ENCODE data around the gene COA1. TPM values are rescaled to one million over a fixed set of nuclear protein-coding genes. Genes with fewer than 3 reads are reported as not detected.

COA1 gene
- polyA plus RNA-seq, 3 donors from 2014 or later = 48.2 to 99.7 (median 77.1) TPM

- Mint-ChIP-seq H3K36me3 (peaks cover 8 to 28% (median 25%) of the 10 kb centered on the region in 3 donors), H3K4me3 (peak overlapping the region; percentile 66 to 88 (median 77)), H3K9me3 (no peaks in the 10 kb centered on the region), H3K27ac (peak overlapping the region; percentile 77 to 100 (median 94)), H3K27me3 (ENCODE audit: low read depth in 3 of 3) (peaks cover 7 to 31% (median 29%) of the 10 kb centered on the region in 3 donors), H3K4me1 (peaks cover 0 to 99% of the 10 kb centered on the region in 2 donors)
- peak in 2 of 3 donors; percentile 36 to 40 for DNase-seq
Measured at GRCh38 chr7:43646603-43647338, 82.6 kb downstream of the COA1 start.

GRCh38 chr7:43645699-43646226 lies 83.6 kb downstream of the COA1 start:
- Mint-ChIP-seq H3K4me1 (peaks cover 0 to 97% of the 10 kb centered on the region in 2 donors), H3K27ac (peak overlapping the region; percentile 77 to 100 (median 94)), H3K27me3 (ENCODE audit: low read depth in 3 of 3) (peaks cover 7 to 27% (median 25%) of the 10 kb centered on the region in 3 donors), H3K4me3 (peak overlapping the region; percentile 66 to 88 (median 77)), H3K36me3 (peaks cover 8 to 30% (median 26%) of the 10 kb centered on the region in 3 donors), H3K9me3 (no peaks in the 10 kb centered on the region)
- no peak for DNase-seq

GRCh38 chr7:43643846-43644245 lies 85.5 kb downstream of the COA1 start:
- peaks cover 0 to 94% of the 10 kb centered on the region in 2 donors for H3K4me1 Mint-ChIP-seq
- peak overlapping the region; percentile 59 to 82 (median 69) for H3K4me3 Mint-ChIP-seq
- peaks cover 19 to 44% (median 32%) of the 10 kb centered on the region in 3 donors for H3K36me3 Mint-ChIP-seq
- H3K9me3 Mint-ChIP-seq = no peaks in the 10 kb centered on the region
- no peak for DNase-seq
- H3K27ac Mint-ChIP-seq = peak overlapping the region; percentile 83 to 96 (median 92)
- peaks cover 5 to 19% (median 15%) of the 10 kb centered on the region in 3 donors for H3K27me3 Mint-ChIP-seq (ENCODE audit: low read depth in 3 of 3)

GRCh38 chr7:43642897-43643630 lies 86.3 kb downstream of the COA1 start:
- peaks cover 19 to 46% (median 33%) of the 10 kb centered on the region in 3 donors for H3K36me3 Mint-ChIP-seq

GRCh38 chr7:43640679-43641078 lies 88.6 kb downstream of the COA1 start:
- Mint-ChIP-seq H3K36me3 (peaks cover 26 to 58% (median 31%) of the 10 kb centered on the region in 3 donors), H3K27ac (peak overlapping the region; percentile 66 to 90 (median 83)), H3K4me1 (peaks cover 0 to 92% of the 10 kb centered on the region in 2 donors), H3K4me3 (no peak overlapping the region), H3K9me3 (no peaks in the 10 kb centered on the region), H3K27me3 (ENCODE audit: low read depth in 3 of 3) (peaks cover 2 to 7% (median 6%) of the 10 kb centered on the region in 3 donors)
- DNase-seq = no peak

More at GRCh38 chr7:43642897-43643630, 86.3 kb downstream of the COA1 start:
- DNase-seq = peak; percentile 32 to 51 (median 46)
- Mint-ChIP-seq H3K27me3 (ENCODE audit: low read depth in 3 of 3) (peaks cover 2 to 15% (median 8%) of the 10 kb centered on the region in 3 donors), H3K27ac (peak overlapping the region; percentile 83 to 96 (median 92)), H3K9me3 (no peaks in the 10 kb centered on the region), H3K4me1 (peaks cover 0 to 93% of the 10 kb centered on the region in 2 donors), H3K4me3 (peak overlapping the region; percentile 59 to 82 (median 69))

GRCh38 chr7:43639858-43640491 lies 89.3 kb downstream of the COA1 start:
- Mint-ChIP-seq H3K4me3 (peak overlapping the region in 1 of 5 donors; percentile 26), H3K27me3 (ENCODE audit: low read depth in 3 of 3) (peaks cover 2 to 7% (median 3%) of the 10 kb centered on the region in 3 donors), H3K9me3 (no peaks in the 10 kb centered on the region), H3K36me3 (peaks cover 26 to 59% (median 30%) of the 10 kb centered on the region in 3 donors), H3K27ac (peak overlapping the region; percentile 66 to 90 (median 84)), H3K4me1 (peaks cover 0 to 92% of the 10 kb centered on the region in 2 donors)
- DNase-seq = no peak

GRCh38 chr7:43637114-43637806 lies 92.1 kb downstream of the COA1 start:
- peak overlapping the region; percentile 4 to 64 (median 33) for H3K4me3 Mint-ChIP-seq
- peaks cover 0 to 91% of the 10 kb centered on the region in 2 donors for H3K4me1 Mint-ChIP-seq
- DNase-seq = no peak
- peaks cover 0 to 2% (median 0%) of the 10 kb centered on the region in 3 donors for H3K27me3 Mint-ChIP-seq (ENCODE audit: low read depth in 3 of 3)
- peaks cover 15 to 57% (median 36%) of the 10 kb centered on the region in 3 donors for H3K36me3 Mint-ChIP-seq
- H3K9me3 Mint-ChIP-seq = no peaks in the 10 kb centered on the region
- H3K27ac Mint-ChIP-seq = peak overlapping the region; percentile 80 to 95 (median 90)

- H3K36me3 Mint-ChIP-seq = peaks cover 22 to 67% (median 43%) of the 10 kb centered on the region in 3 donors
- no peak overlapping the region for H3K4me3 Mint-ChIP-seq
- DNase-seq = no peak
- no peaks in the 10 kb centered on the region for H3K9me3 Mint-ChIP-seq
- H3K4me1 Mint-ChIP-seq = peaks cover 0 to 94% of the 10 kb centered on the region in 2 donors
- H3K27me3 Mint-ChIP-seq (ENCODE audit: low read depth in 3 of 3) = peaks cover 0 to 2% (median 0%) of the 10 kb centered on the region in 3 donors
- H3K27ac Mint-ChIP-seq = peak overlapping the region; percentile 80 to 95 (median 90)
Measured at GRCh38 chr7:43636093-43636492, 93.2 kb downstream of the COA1 start.

GRCh38 chr7:43634384-43634783 lies 94.9 kb downstream of the COA1 start:
- DNase-seq = no peak
- H3K36me3 Mint-ChIP-seq = peaks cover 23 to 61% (median 38%) of the 10 kb centered on the region in 3 donors
- no peaks in the 10 kb centered on the region for H3K9me3 Mint-ChIP-seq
- H3K27me3 Mint-ChIP-seq (ENCODE audit: low read depth in 3 of 3) = peaks cover 0 to 2% (median 0%) of the 10 kb centered on the region in 3 donors
- H3K27ac Mint-ChIP-seq = peak overlapping the region in 4 of 6 donors; percentile 91 to 96 (median 92)
- peaks cover 0 to 90% of the 10 kb centered on the region in 2 donors for H3K4me1 Mint-ChIP-seq
- H3K4me3 Mint-ChIP-seq = peak overlapping the region; percentile 5 to 69 (median 49)

GRCh38 chr7:43632746-43633145 lies 96.6 kb downstream of the COA1 start:
- Mint-ChIP-seq H3K9me3 (no peaks in the 10 kb centered on the region), H3K27ac (peak overlapping the region in 4 of 6 donors; percentile 91 to 96 (median 92)), H3K27me3 (ENCODE audit: low read depth in 3 of 3) (peaks cover 0 to 4% (median 2%) of the 10 kb centered on the region in 3 donors), H3K4me1 (peaks cover 0 to 92% of the 10 kb centered on the region in 2 donors), H3K4me3 (peak overlapping the region in 3 of 5 donors; percentile 63 to 75 (median 69)), H3K36me3 (peaks cover 23 to 67% (median 48%) of the 10 kb centered on the region in 3 donors)
- DNase-seq = no peak

- H3K4me1 Mint-ChIP-seq = peaks cover 0 to 92% of the 10 kb centered on the region in 2 donors
- peaks cover 32 to 67% (median 50%) of the 10 kb centered on the region in 3 donors for H3K36me3 Mint-ChIP-seq
- peaks cover 0 to 13% (median 2%) of the 10 kb centered on the region in 3 donors for H3K27me3 Mint-ChIP-seq (ENCODE audit: low read depth in 3 of 3)
- H3K9me3 Mint-ChIP-seq = no peaks in the 10 kb centered on the region
- H3K4me3 Mint-ChIP-seq = peak overlapping the region; percentile 44 to 75 (median 65)
- no peak for DNase-seq
- H3K27ac Mint-ChIP-seq = peak overlapping the region in 4 of 6 donors; percentile 91 to 96 (median 92)
Measured at GRCh38 chr7:43631559-43631958, 97.8 kb downstream of the COA1 start.

GRCh38 chr7:43630482-43630881 lies 98.8 kb downstream of the COA1 start:
- peaks cover 6 to 23% (median 9%) of the 10 kb centered on the region in 3 donors for H3K27me3 Mint-ChIP-seq (ENCODE audit: low read depth in 3 of 3)
- no peaks in the 10 kb centered on the region for H3K9me3 Mint-ChIP-seq
- no peak for DNase-seq
- H3K36me3 Mint-ChIP-seq = peaks cover 32 to 74% (median 54%) of the 10 kb centered on the region in 3 donors
- H3K4me3 Mint-ChIP-seq = peak overlapping the region; percentile 12 to 60 (median 48)
- H3K27ac Mint-ChIP-seq = peak overlapping the region in 4 of 6 donors; percentile 91 to 96 (median 92)
- H3K4me1 Mint-ChIP-seq = peaks cover 0 to 92% of the 10 kb centered on the region in 2 donors

All from immature natural killer cell (primary cell).